HG03066 (cell line): ENCODE results near the gene PLPP4.
A peak's percentile ranks its signal among the peaks of the same experiment; 100 is the strongest.
"Not testable (repeated sequence)": the region's sequence is repeated elsewhere in the genome, so short reads cannot be mapped to it uniquely, and the experiment has no call there.

ENCODE experiments used
- ATAC-seq: cut with Tn5 transposase; IDR thresholded peaks from one replicate; pipeline ENCODE4 v1.9.1; 2021; ENCODE audit warnings: low read depth; ENCODE audit not compliant: unreplicated experiment

The PLPP4 gene

DNA sequence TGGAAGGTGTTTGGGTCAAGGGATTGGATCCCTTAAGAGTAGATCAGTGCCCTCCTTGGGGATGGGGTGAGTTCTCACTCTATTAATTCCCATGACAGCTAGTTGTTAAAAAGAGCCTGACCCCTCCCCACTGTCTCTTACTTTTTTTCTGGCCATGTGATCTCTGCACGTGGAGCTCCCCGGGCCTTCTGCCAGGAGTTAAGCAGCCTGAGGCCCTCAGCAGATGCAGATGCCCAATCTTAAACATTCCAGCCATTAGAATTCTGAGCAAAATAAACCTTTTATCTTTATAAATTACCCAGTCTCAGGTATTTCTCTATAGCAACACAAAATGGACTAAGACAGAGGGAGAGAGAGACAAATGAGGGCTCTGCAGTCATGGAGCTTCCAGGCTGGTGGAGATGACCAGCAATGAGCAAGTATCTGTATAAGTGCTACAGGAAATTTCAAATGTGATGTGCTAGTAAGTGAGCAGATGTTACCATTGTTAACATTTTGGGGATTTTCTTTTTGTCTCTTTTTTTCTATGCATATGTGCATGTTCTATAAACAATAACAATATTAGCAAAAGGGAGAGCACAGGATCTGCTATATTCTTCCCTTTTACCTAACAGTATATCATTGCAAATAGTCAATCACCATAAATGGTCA is 26.7 kb downstream of the PLPP4 start:
- no peak for ATAC-seq

DNA sequence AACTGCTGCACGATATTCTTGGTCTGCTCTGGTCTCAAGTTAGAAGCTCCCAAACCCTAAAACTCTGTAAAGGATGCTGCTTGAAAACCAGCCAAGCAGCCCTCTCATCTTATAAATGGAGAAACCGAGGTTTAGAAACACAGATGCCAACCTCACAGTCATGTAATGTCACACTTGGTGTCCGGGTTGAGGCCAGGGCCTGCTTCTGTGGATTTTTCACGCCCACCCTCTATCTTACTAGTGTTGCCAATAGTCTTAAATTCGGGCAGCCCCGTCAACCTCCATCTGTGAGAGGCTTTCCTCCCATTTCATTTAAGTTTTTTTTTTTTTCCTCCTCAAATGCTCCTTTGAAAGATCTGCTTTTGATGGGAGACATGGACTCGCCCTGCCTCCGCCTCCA is 28.9 kb downstream of the PLPP4 start:
- ATAC-seq, result no peak

DNA sequence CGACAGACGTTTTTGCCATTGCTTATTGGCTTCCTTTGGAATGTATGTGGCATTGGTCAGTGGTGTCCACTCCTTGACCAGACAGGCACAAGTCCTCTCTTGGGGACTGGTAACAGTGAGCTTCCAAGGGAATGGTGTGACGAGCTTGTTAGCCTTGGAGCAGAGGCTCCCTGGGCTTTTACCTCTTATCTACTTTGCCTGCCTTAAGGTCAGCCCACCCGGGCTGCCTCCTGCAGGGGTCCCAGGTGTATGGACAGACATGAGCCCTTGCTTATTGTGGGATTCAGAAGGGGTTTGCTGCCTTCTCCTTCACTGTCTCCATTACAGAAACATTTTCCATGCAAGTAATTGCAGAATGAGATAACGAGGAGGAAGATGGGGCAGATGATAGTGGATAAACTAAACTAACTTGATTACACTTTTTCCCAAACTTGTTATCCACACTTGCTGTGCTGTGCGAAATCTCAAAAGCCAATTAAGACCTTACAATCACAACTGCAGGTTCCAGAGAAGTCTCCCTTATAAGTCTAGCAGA is 29.7 kb downstream of the PLPP4 start:
- no peak for ATAC-seq

DNA sequence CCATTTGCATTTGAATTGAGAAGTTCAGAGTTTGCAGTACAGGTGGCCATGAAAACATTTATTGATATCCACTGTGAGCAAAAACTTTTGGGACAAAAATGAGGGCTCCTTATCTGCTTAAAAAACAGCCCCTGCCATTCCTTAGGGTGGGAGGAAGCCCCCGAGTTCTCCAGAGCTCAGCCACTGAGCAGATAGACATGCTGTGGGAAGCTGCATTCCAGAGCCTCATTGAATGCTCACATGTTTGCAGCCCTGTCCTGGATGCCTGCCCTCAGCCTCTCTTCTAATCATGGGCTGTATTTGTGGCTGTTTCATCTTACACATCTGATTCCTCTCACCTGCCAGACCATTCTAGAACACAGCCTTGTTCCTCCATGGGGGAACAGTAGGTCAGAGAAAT is 33.3 kb downstream of the PLPP4 start:
- no peak for ATAC-seq

DNA sequence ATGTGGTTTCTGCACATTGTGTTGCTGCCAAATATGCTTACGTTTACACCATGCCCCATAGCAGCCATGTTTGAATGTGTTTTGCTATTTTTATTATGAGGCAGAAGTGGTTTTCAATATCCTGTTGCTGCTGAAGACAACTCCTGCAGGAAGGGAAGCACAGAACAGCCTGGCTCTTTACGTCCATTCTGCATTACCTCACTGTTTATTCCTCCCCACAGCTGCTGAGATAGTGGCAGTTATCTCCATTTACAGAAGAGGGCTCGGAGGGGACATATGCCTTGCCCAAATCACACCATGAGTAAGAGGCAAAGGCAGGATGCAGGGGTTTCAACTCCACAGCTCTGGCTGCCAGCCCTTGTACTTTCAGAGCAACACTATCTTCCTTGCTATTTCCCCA is 35.3 kb downstream of the PLPP4 start:
- no peak for ATAC-seq

DNA sequence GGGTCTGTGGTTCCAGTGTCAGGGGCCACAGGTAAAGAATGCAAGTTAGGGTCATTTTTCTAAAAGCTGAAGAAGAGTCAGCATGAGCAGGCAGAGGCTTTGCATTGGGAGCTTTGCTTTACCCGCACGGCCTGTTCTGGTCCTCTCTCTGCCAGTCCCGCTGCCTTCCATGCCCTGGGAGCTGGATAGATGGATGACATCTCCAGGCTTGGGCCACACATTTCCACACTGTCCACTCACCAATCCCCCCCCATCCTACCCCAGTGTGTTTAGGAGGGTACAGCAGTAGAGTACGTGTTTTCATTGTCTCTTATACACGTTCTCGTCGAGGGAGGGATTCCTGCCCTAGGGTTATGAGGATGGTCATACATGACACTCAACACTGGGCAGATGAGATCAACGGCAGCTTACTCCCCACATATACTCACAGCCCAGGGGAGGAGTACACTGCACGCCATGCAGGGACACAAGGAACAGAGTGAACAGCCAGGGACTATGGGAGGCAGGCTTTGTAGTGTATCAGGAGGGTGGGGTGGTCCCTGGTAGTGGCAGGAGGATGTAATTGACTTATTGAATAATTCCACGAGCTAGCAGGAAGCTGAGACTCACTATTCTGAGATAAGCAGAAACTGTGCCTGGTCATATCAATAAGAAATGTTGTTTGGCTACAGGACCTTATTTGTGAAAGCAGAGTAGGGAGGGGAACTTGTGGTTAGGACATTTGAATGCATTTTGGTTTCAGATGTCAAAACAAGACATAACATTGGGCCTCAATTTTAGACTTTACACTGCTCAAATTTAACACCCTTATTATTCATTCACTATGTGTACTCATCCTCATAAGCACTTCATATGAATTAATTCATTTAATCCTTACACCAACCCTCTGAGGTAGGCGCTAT is 36.6 kb downstream of the PLPP4 start:
- peak; percentile 68 for ATAC-seq

DNA sequence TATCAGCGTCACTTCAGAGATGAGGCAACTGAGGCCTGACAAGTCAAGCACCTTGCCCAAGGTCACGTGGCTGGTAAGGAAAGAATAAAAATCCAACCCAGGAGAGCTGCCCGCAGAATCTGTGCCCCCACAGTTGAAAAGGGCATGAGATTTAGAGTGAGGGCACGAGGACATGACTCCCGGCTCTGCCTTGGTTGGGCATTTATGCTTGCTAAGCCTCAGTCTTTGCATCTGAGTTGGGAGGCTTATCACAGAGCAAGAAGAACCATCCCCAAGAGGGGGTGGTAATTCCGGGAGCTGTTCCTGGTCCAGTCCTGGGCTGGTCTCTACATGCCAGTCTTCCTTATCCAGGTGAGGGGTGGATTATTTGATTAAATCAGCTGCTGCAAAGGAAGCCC is 37.3 kb downstream of the PLPP4 start:
- no peak for ATAC-seq

DNA sequence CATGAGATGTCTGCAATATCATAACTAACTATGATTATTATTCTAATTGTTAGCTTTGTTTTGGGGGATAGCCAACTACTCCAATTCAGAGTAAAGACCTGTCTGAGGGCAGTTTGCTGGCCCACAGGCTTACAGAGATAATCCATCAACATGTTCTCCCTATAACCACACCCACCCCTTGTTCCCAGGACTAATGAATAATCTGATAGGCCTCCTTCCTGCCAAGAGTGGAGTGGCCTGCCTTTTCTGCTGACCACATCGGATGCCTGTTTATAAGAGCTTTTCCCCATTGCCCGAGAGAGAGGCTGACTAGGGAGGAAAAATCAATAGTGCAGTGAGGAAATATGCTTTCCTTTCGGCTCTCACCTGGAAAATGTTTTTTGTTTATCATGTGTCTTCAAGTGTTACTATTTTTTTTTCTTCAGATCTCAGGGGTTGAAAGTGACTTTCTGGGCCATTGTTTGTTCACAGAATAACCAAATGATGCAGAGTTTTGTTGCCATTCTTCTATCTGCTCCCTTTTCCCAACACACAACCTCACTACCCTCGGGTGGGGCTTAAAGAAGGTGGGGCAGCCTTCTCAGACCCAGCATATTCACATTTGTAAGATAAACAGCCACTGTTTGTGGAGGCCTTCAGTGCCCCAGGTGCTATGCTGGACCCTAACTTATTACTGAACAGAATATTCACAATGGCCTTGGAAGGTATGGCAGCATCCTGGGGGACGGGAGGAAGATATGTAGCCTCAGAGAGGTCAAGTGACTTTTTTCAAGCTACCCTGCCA is 38.4 kb downstream of the PLPP4 start:
- no peak for ATAC-seq

DNA sequence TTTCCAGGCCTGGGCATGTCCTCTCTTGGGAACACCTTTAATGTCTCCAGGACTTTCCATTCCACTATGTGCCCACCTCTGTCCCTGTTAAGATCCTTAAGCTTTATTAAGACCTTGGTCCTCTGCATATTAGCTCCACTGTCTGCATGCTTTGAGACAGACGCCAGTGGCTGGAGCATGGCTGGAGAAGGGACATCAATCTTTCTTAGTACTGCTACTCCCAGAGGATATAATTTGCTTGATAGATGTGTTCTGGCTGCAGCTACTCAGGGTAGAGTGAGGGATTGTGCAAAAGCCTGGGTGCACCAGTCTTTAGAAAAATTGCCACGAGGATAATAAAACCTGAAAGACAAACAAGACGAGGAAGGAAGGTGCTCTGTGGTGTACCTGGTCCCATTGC is 42.9 kb downstream of the PLPP4 start:
- no peak for ATAC-seq

DNA sequence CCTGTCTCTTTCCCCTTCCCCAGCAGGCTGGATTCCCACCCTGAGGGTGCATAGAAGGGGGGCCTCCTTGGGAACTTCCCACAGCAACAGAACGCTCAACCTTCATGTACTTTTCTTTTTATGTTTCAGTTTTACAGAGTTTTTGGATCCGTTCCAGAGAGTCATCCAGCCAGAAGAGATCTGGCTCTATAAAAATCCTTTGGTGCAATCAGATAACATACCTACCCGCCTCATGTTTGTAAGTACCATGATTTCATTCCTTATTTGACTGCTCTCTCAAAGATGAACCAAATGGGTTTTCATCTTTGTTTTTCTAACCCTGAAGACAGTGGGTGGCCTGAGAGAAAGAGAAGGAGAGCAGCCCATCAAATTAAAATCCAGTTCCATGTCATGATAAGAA is 46.7 kb downstream of the PLPP4 start:
- ATAC-seq, result no peak

DNA sequence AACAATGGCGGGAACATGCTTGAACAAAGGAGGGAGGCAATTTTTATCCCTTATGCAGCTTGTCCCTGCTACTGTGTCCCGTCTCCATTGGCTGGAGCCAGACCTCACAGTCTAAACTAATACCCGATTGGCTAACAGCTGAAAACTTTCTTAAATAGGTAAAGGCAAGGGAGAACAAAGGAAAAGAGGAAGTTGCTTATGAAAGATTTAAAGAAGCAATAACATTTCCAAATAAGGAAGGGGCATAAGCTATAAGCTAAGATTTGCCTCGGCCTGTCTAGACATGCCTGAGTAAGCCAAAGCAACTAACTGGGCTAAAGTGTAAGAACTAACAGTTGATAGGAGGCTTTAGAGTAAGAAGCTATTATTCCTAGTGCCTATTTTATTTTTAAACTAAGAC is 47.2 kb downstream of the PLPP4 start:
- not testable (repeated sequence) for ATAC-seq

DNA sequence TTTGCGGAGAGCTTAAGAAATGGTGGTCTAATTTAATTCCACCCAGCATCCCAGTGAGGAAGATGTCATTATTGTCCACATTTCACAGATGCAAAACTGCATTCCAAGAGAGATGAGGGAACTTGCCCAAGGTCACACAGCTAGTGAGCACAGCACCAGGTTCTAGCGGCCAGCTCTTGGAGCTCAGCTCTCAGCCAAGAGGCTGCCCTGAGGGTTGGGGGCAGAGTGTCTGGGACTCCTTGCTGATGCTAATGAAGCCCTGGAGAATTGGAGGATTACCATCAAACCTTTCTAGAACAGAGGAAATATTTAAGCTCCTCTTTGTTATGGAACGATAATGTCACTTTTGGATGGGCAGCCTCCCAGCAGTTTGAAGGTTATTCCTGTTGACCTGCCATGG is 48.0 kb downstream of the PLPP4 start:
- ATAC-seq, result no peak

DNA sequence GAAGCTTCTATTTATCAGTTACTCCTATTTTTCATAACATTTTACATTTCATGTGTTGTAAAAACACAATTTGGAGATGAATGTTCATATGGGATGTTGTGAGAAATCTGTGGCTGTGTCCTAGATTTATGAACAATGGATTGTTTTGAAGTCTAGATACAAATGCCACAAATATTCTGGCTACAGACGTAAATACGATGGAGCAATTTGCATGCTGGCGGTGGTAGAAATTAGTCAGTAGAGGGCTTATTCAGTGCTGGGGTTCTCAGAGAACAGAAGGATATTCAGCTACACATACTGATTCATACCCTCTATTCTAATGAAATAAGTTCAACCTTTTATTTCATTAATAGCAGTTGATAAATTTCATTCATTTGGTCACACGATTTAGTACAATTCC is 48.8 kb downstream of the PLPP4 start:
- ATAC-seq, result no peak

DNA sequence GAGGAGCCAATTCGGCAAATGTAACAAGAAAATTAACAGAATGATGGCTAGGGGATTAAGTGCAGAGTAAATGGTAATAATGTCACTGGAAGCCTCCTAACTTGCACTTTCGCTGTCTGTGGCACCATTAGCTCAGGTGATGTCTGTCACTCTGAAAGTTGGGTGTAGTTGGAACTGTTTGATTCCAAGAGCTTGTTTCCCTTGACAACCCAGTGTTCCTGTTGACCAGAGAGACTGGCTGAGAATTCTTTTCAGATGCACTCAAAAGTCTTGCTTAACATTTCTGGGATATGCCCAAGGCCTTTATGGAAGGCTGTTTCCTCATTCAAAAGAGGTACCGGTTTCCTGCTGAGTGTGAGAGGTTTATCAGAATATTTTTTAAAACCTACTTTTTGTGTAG is 49.6 kb downstream of the PLPP4 start:
- no peak for ATAC-seq

DNA sequence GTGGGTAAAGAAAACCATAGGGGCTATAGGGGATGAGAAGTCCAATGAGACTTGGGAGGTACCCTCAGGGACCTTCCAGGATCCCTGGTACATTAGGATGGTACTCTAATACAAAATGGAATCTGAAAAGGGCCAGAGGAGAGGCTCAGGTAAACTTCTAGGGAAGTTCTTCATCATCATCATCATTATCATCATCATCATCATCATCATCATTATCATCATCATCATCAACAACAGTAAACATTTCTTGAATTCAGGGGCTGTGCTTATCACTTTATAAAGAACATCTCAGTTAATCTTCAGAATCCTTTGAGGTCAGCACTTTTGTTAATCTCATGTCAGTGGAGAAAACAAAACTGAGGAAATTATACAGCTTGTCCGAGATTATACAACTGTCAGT is 50.1 kb downstream of the PLPP4 start:
- ATAC-seq, result no peak

DNA sequence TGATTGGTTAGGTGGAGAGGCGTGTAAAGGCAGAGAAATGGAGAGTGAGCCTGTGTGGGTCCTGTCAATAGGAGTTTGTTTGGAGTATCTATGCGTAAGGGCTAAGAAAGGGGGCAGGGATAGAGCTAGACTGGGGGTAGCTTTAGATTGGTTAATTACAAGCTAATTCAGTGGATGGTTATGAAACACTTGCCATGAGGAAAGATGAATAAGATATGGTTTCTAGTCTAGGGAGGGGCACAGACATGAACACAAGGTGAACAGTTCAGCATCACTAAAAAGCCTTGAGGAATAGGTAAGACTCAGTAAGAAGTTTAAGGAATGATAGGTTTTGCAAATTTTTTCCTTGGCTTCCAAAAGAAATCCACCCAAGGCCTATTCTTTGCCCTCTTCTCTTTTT is 50.6 kb downstream of the PLPP4 start:
- ATAC-seq, result no peak

DNA sequence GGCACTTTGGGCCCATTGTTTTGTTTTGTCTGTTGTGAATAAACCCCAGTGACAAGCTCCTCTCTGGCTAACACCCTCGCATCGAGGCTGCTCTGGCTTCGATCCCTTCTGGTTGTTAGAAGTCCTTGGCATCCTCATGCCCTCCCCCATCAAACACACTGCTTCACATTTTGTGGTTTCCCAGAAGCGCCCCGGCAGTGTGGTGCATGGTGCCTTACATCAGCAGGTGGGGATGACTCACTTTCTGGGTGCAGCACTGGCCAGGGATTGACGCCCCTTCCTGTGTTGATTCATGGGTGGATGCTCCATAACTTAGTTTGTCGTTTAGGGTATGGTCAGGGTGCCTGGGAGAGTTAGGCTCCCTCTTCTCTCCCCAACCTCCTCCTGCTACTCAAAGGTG is 51.4 kb downstream of the PLPP4 start:
- ATAC-seq, result no peak

DNA sequence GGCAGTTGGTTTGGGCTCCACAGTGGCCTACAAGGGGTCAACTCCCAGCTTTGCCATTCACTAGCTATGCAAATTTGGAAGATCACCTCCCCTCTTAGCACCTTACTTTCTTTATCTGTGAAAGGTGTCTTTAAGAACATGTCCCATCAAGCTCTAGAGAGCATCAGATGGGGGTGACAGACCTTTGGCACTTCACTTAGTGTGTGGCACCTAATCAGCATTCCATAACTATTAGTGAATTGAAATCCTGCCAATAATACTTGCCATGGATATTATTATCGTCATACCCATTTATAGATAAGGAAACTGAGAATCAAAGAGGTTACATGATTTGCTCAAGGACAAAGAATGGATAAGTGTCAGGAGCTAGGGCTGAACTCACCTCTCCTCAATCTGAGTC is 51.9 kb downstream of the PLPP4 start:
- no peak for ATAC-seq

DNA sequence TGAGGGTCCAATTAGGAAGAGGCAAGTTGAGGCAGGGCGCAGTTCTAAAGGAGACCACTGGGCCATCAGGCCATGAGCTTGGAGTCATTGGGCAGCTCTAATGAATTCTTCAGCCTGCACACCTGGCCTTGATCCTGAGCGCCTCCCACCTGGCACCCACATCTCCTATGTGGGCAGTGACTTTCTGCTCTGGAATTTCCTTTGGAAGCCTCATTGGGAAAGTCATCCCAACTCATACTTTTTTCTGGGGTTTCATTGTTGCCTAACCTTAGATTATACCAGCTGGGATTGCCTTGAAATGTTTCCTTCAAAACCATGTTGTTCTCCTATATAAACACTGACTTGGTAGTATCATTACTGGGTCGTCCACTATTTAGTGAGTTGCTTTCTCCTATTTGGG is 54.1 kb downstream of the PLPP4 start:
- no peak for ATAC-seq

DNA sequence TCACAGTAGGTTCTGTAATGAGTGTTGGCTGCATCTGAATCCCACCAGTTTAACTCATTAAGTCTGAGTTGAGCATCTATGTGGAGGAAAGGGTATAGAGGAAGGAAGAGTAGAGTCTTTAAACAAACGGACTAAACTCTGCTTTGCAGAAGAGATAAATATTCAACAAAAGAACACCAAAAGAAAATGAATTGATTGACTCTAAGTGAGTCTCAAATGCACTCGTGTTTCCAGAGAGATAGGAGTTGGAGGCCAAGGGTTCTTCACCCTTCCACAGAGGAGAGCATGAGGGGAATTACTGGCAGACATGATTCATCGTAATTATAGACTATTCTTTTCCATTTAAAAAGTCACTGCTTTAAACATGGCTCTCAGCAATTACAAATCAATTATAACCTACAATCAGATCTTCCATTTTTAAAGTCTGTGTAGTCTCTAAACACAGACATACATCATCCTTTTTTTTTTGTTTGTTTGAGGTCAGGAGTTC is 56.3 kb downstream of the PLPP4 start:
- no peak for ATAC-seq

DNA sequence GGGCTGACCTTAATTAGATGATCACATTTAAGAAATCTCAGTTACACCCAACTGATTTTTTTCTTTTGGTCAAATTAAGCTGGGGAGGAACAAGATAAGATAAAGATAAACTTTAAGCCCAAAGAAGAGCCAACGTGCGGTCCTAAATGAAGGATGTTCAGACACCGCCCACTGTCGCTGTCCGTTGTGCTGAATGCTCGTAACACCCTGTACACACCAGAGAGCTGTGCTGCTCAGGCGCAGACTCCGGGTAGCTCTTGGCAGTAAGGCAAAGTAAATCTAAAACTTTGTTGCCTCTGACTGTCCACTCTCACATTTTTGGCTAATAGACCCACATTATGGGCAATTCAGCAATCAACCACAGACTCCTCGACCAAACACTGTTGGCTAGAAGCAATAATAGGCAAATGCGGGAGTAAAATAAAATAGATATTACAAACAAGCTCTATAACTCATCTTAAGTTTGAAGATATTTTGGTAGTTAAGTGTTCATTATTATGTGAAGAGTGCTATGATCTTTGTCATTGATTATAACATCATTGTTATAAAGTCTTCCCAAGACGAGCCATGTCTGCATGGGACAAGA is 57.1 kb downstream of the PLPP4 start:
- no peak for ATAC-seq
